ENCODE data around the gene MAN2B2.
"Not testable (repeated sequence)": the region's sequence is repeated elsewhere in the genome, so short reads cannot be mapped to it uniquely, and the experiment has no call there.

The MAN2B2 gene

GRCh38 chr4:6665320-6665654 lies 90.3 kb downstream of the MAN2B2 start:
- in situ Hi-C loops (cut with MboI; ENCODE audit: low sequenced_read_pairs): no loop called here

GRCh38 chr4:6668391-6668790 lies 93.4 kb downstream of the MAN2B2 start:
- in situ Hi-C loops (cut with MboI; ENCODE audit: low sequenced_read_pairs): no loop called here

- in situ Hi-C loops (cut with MboI; ENCODE audit: low sequenced_read_pairs): no loop called here
Observed at GRCh38 chr4:6671648-6672047, 96.7 kb downstream of the MAN2B2 start.

GRCh38 chr4:6672131-6672530 lies 97.1 kb downstream of the MAN2B2 start:
- in situ Hi-C loops (cut with MboI; ENCODE audit: low sequenced_read_pairs): no loop called here

GRCh38 chr4:6672541-6673190 lies 97.7 kb downstream of the MAN2B2 start:
- in situ Hi-C loops (cut with MboI; ENCODE audit: low sequenced_read_pairs): not testable (repeated sequence)

Measured in hTERT RPE-1 (cell line).